ENCODE results near the gene EXOC3. TPM values are rescaled to one million over a fixed set of nuclear protein-coding genes. Genes with fewer than 3 reads are reported as not detected.

The EXOC3 gene
- total and polyA plus RNA-seq, 10 of the 15 experiments (the other 5 are each of a cell fraction or from before 2014, with no cell fraction given): 1.6 to 53.0 (median 27.9) TPM

GRCh38 chr5:468401-468800, 25.4 kb downstream of the EXOC3 start:
- no peak overlapping the region for H3K4me2 ChIP-seq (ENCODE audit: control insufficient read depth, insufficient read depth)

More at GRCh38 chr5:468401-468800, 25.4 kb downstream of the EXOC3 start:
- TF ChIP-seq CREM (IDR thresholded peaks at IDR 0.05; ENCODE audit: low read depth): no peak
- TF ChIP-seq WRNIP1 (IDR thresholded peaks at IDR 0.05; ENCODE audit: borderline replicate concordance, low read depth, low read length): no peak
- no peak for TF ChIP-seq SMAD1 (IDR thresholded peaks at IDR 0.05; ENCODE audit: low read depth, partially characterized antibody)
- no peak for TF ChIP-seq SKIL (IDR thresholded peaks at IDR 0.05; ENCODE audit: low read depth, poor library complexity, severe bottlenecking)
- TF ChIP-seq RELB (IDR thresholded peaks at IDR 0.05; ENCODE audit: low read depth): no peak
- no peak for TF ChIP-seq POLR2AphosphoS5 (IDR thresholded peaks at IDR 0.05; ENCODE audit: low read length)
- TF ChIP-seq FOXM1 (IDR thresholded peaks at IDR 0.05; ENCODE audit: low read depth, low read length): no peak
- no peak for TF ChIP-seq SUZ12 (IDR thresholded peaks at IDR 0.05; ENCODE audit: unreplicated experiment)
- no peak for TF ChIP-seq ZNF274 (IDR thresholded peaks at IDR 0.05; ENCODE audit: insufficient read depth, insufficient read length)
- no peak for TF ChIP-seq EED (IDR thresholded peaks at IDR 0.05; ENCODE audit: low read depth)
- TF ChIP-seq ZNF207 (IDR thresholded peaks at IDR 0.05; ENCODE audit: borderline replicate concordance): no peak
- no peak for TF ChIP-seq BACH1 (IDR thresholded peaks at IDR 0.05; ENCODE audit: borderline replicate concordance)
- TF ChIP-seq RAD21 (IDR thresholded peaks at IDR 0.05; ENCODE audit: insufficient read depth, low read depth, low read length): no peak
- no peak for TF ChIP-seq SREBF2 (IDR thresholded peaks at IDR 0.05; ENCODE audit: low read length)
- no peak for TF ChIP-seq LARP7 (IDR thresholded peaks at IDR 0.05)
- no peak for TF ChIP-seq SMAD5 (IDR thresholded peaks at IDR 0.05; ENCODE audit: low read depth)
- no peak for TF ChIP-seq SMARCA5 (IDR thresholded peaks at IDR 0.05)
- Histone ChIP-seq H3K27ac (ENCODE audit: control insufficient read depth, insufficient read depth) (no peak overlapping the region), H3K27me3 (replicated peaks in 1 of 2; ENCODE audit: control insufficient read depth in 2 of 2, insufficient read depth in 2 of 2, low read length in 1 of 2) (no peaks in the 10 kb centered on the region), H3K79me2 (ENCODE audit: control insufficient read depth, insufficient read depth, low read length) (peaks cover 21% of the 10 kb centered on the region), H4K20me1 (ENCODE audit: control insufficient read depth, insufficient read depth) (no peaks in the 10 kb centered on the region), H3K9ac (ENCODE audit: control insufficient read depth, insufficient read depth, low read length) (no peak overlapping the region), H3K4me1 (ENCODE audit: control insufficient read depth, insufficient read depth, low read length) (peaks cover 4% of the 10 kb centered on the region), H3K4me3 (no peak overlapping the region), H3K36me3 (ENCODE audit: control insufficient read depth in 2 of 2, insufficient read depth in 2 of 2, low read length in 1 of 2) (peaks cover 4 to 11% of the 10 kb centered on the region in 2 experiments; a peak in 3 of 4 replicates), H2AFZ (ENCODE audit: control insufficient read depth, low read depth, low read length) (no peak overlapping the region), H3K9me3 (replicated peaks; ENCODE audit: control insufficient read depth, insufficient read depth, low read length) (no peaks in the 10 kb centered on the region)
- ChIA-PET SMC1A (ENCODE audit: uncharacterized antibody, unreplicated experiment) (no interaction called here), CTCF (no interaction called here), POLR2A (no interaction called here), RAD21 (ENCODE audit: unreplicated experiment) (no interaction called here)
- no peak for ATAC-seq
- BruUV-seq (replicated peaks): no TSS peak
- 91% methylated on average over 6 of the region's 6 CpGs for WGBS (ENCODE audit: insufficient coverage, insufficient replicate concordance, low lambda C conversion rate, missing lambda C conversion rate)
- no peak for DNase-seq (ENCODE audit: low read depth, low spot score)
- in situ Hi-C loops (cut with MboI) (no loop called here), intact Hi-C loops (cut with micrococcal nuclease; ENCODE audit: unreplicated experiment) (no loop called here)
- no peak for FAIRE-seq
